Jurkat, Clone E6-1 (cell line): ENCODE measurements around the gene TBCD.
A peak's percentile ranks its signal among the peaks of the same experiment; 100 is the strongest.

ENCODE experiments used
- DNase-seq: peaks from one replicate; pipeline ENCODE4 v3.0.0-alpha.2; 2011; ENCODE audit warnings: low read depth, low spot score
- H3K4me3 ChIP-seq: 2 replicates; pipeline ENCODE4 v1.5.1; 2011; ENCODE audit warnings: mild to moderate bottlenecking, low read length, control low read depth, moderate library complexity

Gene TBCD

DNA sequence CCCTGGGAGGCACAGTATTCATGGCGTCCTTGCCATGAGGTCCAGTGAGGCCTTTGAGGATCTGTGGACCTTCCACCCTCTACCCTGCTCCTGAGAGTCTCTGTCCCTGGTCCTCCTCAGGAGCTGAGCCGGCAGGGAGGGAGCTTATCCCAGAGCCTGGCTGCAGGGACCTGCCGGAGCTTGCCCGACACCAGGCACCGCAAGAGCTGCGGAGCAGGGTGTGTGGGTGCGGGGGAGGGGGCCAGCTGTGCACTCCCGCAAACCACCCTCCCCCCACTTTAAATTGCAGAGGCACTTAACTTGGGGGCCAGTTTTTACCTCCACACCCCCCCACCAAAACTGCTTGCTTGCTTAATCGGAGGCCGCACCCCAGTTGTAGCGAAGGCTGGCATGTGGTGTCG is 88.6 kb downstream of the TBCD start:
- no peak for DNase-seq

DNA sequence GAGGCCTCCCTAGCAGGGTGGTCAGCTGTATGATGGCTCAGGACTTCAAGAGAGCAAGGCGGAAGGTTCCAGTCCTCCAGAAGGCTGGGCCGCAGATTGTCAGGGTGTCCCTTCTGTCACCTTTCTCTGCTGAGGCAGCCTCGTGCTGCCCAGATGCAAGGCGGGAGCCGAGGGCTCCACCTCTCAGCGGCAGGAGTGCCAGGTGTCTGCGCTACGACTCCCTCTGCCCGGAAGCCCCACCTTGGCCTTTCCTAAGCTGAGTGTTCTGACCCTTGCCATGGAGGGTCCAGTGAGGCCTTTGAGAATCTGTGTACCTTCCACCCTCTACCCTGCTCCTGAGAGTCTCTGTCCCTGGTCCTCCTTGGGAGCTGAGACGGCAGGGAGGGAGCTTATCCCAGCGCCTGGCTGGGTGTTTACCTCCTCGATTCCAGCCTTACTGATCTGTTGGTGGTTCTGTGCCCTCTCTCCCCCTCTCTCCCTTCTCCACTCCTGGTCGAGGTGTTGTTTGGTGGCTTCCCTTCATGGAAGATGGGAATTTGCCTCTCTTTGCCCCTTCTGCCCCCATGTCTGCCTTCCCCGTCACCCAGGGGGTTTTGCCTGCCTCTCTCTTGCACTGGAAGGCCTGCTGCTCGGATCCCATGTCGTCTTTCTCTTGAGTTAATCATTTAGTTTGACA is 90.2 kb downstream of the TBCD start:
- no peak overlapping the region for H3K4me3 ChIP-seq
- DNase-seq, result no peak

More for the DNA sequence above, 88.6 kb downstream of the TBCD start:
- no peak overlapping the region for H3K4me3 ChIP-seq

DNA sequence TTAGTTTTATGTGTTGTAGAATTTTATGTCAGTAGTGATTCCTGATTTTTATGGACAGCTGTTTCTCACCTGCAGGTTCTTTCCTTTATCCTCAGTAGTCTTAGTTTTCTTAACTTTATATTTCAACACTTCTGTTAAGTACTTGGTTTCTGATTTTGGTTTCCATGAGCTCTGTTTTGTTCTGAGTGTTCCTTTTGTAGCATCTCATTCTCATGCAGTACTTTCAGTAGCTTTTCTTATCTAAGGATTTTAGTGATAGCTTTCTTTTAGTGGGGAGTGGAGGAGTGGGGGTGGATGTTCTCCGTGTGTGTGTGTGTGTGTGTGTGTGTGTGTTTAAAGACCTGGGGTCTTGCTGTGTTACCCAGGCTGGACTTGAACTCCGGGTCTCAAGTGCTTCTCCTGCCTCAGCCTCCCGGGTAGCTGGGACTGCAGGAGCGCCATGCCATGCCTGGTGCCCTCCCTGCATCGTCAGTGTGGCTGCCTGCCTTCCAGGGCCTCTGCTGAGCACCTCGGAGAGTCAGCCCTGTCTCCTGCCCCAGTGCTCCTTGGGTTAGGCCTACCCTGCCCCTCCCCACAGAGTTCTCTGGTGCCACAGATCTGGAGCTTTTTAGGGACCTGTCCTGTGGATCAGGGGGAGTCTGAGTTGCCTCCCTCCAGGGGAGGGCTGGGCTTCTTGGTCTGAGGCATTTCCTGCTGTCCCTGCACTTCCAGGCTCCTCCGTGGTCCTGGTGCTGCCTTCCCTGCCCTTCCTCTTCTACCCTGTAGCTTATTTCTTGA is 92.2 kb downstream of the TBCD start:
- no peak for DNase-seq
- H3K4me3 ChIP-seq, result no peak overlapping the region

DNA sequence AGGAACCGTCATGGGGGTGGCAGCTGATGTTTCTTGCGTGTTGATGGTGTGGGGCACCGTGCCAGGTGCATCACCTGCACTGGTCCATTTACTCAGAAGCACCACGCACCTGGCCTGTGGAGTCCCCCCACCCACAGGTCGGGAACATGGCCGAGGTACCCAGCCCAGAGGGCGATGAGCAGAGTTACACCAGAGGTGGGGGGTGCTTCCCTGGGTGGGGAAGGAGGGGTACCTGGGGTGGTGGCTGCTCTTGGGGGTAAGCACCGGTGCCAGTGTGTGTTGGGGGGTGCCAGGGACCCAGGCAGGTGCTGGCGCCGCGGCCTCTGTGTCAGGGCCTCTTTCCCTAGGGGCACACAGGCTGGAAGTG is 92.9 kb downstream of the TBCD start:
- H3K4me3 ChIP-seq, result no peak overlapping the region
- DNase-seq, result no peak

DNA sequence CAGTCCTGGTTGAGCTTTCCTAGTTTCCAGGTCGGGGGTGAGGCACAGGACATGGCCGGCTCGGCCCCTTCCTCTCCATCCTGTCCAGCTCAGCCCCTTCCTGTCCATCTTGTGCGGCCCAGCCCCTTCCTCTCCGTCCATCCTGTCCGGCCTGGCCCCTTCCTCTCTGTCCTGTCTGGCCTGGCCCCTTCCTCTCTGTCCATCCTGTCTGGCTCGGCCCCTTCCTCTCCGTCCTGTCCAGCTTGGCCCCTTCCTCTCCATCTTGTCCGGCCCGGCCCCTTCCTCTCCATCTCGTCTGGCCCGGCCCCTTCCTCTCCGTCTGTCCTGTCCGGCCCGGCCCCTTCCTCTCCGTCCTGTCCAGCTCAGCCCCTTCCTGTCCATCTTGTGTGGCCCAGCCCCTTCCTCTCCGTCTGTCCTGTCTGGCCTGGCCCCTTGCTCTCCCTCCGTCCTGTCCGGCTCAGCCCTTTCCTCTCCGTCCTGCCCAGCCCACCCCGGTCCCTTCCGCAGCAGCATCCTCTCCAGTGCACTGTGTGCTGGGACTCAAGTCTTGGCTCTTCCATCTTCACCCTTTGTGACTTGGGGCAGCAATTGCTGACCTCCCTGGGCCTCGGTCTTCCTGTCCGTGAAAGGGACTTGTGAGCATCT is 93.4 kb downstream of the TBCD start:
- H3K4me3 ChIP-seq, result no peak overlapping the region
- DNase-seq, result no peak

DNA sequence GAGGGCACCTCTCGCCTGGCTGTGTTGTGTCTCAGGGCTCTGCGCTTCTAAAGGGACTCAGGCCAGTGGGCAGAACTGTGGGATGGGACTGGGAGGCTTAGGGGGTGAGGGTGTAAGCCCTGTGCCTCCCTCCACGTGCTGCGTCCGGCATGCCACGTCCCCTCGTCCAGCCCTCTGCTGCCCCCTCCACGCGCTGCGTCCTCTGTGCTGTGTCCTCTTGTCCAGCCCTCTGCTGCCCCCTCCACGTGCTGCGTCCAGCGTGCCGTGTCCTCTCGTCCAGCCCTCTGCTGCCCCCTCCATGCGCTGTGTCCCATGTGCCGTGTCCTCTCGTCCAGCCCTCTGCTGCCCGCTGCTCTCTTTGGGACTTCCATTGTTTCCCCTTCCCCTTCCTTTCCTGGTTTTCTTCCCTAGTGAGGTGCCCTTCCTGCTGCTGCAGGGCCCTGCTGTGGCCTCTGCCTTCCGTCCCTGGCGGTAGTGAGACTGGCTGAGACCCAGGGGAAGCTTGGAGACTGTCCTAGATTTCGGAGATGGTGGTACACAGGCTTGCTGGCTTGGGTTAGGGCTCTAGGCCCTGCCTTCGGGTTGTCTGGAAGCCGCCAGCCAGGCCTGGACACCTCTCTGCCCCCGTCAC is 94.3 kb downstream of the TBCD start:
- DNase-seq, result no peak
- no peak overlapping the region for H3K4me3 ChIP-seq

DNA sequence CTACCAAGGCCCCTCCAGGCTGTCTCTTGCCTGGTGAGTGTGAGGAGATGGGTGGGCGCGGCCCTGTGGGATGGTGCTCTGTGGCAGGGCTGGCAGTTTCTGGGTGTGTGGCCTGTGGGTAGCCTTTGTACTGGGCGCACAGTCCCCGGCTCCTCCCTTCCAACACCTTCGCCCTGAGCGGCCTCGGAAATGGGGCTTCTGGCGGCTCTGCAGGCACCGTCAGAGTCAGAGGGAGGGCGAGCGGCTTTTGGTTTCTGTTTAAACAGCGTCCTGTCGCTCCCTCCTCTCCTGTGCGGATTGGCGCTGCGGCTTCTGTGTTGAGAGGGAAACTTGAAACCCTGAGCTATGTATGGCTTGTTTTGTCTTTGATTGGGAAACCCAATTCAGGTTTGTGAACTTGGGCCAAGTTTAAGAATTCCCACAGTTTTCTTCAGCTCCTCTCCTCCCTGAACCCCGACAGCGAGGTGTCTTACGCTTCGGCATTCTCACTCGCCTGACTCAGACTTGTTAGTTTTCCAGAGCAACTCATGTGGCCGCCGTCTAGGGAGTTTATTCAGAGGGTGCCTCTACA is 96.2 kb downstream of the TBCD start:
- DNase-seq, result peak; percentile 66

DNA sequence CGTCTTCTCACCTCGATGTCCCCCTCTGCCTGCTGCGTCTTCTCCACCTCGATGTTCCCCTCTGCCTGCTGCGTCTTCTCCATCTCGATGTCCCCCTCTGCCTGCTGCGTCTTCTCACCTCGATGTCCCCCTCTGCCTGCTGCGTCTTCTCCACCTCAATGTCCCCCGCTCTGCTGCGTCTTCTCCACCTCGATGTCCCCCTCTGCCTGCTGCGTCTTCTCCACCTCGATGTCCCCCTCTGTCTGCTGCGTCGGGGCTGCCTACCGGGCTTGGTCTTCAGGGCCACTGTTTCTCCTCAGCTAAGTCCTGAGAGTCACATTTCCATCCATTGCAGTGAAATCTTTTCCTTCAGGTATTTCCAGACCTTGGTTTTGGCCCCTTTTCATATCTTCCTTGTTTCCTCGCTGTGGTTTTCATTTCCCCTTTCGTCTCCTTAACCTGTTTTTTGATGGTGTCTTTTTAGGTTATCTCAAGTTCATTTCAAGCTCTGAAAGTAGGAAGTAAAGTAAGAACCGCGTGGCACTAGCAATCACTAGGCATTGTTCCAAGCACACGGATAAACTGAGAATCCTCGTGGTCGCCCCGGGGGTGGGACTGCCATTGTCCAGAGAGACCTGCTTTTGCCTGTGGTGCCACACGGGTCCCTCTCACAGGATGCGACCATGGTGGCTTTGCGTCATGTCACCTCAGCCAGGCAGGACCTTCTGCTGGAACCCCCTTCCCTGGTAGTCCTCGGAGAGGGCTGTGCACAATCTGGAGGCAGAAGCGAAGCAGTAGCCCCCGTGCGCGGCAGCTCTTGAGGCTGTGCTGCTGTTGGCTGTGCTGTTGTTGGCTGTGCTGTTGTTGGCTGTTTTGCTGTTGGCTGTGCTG is 97.4 kb downstream of the TBCD start:
- DNase-seq, result no peak
- no peak overlapping the region for H3K4me3 ChIP-seq

More for the DNA sequence above, 96.2 kb downstream of the TBCD start:
- peak overlapping the region; percentile 16 for H3K4me3 ChIP-seq

DNA sequence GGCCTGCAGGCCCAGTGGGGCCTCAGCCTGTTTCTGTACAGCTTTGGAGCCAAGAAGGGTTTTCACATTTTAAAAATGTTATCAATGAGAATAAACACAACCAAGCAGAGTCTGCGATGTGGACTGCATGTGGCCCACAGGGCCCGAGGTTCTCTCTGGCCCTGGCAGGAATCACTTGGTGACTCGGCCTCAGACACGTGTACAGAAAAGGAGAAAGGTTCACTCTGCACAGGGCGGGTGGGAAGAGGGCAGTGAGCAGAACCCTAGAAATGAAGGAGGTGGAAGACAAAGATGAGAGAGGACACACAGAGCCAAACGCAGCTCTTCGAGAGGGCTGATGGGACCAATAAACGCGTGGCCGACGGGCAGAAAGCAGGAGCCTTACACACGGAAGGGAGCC is 99.5 kb downstream of the TBCD start:
- no peak overlapping the region for H3K4me3 ChIP-seq
- no peak for DNase-seq

DNA sequence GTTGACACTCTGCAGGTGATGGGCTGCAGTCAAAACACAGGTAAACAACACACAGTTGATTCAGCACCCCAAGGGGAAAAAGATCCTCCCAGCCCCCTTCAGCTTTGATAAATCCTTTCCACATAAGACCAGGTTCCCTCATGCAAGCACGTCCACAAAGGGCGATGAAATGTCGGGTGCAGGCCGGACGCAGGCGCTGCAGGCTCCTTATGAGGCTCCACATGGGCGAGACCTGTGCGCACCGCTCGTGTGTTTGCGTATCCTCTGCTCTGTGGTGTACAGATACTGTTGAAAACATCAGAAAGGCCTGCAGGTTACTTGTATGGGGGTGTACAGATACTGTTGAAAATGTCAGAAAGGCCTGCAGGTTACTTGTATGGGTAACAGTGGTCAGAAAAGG is 102.4 kb downstream of the TBCD start:
- H3K4me3 ChIP-seq, result no peak overlapping the region
- no peak for DNase-seq

DNA sequence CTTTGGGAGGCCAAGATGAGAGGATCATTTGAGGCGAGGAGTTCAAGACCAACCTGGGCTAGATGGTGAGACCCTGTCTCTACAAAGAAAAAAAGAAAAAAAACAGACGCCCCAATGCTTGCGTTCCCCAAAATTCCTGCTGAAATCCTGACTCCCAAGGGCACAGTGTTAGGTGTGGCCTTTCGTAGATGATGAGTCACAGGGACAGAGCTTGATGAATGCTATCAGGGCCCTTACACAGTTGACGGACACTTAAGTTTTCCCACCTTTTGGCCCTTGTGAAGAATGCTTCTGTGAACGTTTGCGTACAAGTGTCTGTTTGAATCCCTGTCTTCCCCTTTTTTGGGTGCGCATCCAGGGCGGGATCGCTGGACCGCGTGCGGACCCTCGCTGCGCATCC is 104.5 kb downstream of the TBCD start:
- DNase-seq, result no peak
- H3K4me3 ChIP-seq, result no peak overlapping the region

DNA sequence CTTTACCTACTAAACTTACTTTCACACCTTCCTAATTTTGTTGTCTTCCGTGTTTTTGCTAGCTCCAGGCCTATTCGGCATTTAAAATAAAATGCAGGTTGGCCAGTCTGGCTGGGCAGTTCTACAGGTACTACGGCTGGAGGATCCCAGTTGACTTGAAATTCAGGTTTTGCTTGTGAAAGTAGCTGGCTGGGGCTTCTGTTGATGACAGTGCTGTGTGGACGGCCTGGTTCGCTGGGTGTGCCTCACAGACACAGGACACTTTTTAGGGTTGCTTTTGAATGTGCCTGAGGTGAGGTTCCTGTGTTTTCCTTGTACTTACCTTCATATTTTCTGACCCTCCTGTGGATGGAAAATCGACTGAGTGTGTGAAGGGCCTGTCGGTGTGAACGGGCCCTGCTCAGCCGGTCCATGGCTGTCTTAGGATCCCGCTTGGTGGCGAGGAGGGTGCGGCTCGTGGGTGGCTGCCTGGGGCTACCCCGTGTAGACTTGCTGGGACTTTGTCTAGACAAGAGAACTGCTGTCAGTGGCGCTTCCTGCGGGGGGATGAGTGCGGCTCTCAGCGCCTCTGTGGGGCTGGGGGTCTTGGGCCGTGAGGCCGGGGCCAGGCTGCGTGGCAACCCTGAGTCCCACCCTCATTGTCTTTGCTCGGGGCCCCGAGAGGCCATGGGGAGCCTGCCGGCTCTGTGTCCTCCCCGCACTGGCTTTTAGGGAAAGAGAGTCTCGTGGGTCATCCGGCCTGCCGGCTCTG is 106.7 kb downstream of the TBCD start:
- H3K4me3 ChIP-seq, result peak overlapping the region; percentile 63
- DNase-seq, result no peak

DNA sequence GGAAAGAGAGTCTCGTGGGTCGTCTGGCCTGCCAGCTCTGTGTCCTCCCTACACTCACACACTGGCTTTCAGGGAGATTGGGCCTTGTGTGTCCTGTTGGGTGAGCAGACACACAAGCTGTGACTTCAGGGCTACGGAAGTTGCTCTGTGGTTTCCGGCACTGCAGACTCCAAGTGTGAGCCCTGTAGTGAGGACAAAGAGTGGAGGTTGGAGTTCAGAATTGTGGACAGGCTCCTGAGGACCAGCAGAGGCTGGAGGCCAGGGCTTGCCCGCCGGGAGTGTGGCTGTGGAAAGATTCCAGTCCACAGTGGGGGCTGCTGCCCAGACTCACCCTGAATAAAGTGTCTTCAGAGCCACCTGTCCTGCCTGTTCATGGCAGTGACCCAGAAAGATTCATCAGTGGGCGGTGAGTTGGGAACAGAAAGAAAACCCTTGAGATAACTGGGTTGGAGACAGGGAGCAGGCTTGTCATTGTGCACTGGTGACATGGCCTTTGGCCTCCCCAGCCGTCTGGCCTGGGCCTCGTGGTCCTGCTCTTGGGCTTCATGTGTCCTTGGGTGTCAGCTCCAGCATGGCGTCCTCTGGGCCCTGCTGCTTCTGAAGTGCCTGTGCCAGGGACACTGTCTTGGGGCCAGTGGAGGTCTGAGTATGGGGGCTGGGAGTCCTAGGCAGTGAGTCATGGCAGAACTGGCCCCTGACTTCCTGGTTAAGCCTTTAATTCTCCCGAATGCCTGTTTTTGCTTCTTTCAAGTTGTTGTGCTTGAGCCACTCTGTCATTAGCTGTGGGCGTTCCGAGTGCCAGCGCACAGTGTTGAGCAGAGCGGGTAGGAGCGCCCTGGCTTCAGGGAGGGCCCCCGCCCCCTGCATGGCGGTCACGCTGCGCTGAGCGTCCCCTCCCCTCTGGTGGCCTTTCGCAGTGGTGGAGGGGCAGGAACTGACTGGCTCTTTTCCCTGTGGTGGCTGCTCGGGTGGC is 107.9 kb downstream of the TBCD start:
- H3K4me3 ChIP-seq, result peak overlapping the region; percentile 63
- DNase-seq, result peak; percentile 89

DNA sequence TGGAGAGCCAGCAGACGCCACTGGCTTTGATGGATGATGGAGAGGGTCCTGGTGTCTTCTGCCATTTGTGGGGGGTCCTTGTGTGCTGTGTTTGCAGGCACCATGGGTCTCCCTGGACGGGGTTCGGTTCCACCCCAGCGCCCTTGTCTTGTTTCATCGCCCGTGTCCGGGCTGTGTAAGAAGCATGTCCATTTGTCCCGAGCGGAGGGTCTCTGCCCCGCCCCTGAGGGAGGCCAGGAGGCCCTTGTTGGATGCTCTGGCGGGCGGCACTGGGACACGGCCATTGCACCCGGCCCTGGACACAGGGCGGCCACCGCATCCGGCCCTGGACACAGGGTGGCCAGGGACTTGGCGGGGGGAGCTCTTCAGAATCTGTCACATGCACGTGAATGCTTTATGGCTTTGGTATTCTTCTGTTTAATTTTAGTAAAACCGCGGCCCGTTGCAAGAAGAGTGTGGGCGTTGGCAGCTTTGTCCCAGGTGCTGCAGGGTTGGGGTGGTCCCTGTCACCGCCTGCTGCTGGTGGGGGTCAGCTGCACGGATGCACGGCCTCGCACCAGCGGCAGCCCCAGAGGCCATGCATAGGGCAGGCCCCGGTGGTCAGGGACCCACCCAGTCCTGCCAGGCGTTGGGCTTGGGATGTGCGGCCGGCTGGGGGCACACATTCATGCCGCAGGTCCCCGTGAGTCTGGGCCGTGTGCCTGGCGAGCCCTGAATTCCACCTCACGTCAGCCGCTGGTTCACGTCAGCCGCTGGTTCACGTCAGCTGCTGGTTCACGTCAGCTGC is 108.9 kb downstream of the TBCD start:
- peak overlapping the region; percentile 63 for H3K4me3 ChIP-seq
- no peak for DNase-seq

DNA sequence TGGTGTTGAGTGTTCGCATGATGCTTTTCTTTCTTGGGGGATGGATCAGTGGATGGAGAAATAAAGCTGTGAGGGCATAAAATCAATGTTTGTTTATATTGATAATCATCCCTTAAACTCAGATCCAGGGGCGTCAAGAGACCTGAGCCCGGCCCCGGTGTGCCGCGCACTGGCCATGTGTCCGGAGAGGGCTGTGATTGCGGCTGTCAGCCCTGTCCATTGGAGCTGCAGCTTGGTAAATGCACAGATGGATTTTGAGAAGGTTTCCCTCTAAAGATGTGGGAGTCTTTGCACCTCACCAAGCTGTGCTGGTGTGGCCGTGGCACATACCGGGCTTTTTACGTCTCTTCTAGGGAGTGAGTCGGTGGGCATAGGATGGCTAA is 109.5 kb downstream of the TBCD start:
- no peak overlapping the region for H3K4me3 ChIP-seq
- no peak for DNase-seq

DNA sequence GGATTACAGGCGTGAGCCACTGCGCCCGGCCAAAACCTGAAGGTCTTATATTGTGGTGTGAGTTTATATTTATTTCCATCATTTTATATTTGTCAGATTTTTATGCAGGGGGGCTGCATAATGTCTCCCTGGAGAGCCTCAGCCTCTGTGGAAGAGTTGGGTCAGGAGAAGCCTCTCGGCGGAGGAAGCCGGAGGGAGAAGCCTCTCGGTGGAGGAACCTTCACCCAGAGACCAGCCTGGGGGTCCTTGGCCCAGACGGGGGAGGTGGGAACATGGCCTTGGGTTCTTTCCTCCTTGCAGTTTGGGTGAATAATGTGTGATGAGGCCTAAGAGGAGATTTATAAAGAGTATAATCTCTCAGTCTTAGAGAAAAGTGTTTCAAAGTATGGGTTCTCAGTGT is 110.3 kb downstream of the TBCD start:
- no peak overlapping the region for H3K4me3 ChIP-seq
- no peak for DNase-seq
